ENCODE results near the gene ANKRD40. TPM values are rescaled to one million over a fixed set of nuclear protein-coding genes. Genes with fewer than 3 reads are reported as not detected.
"Not testable (repeated sequence)": the region's sequence is repeated elsewhere in the genome, so short reads cannot be mapped to it uniquely, and the experiment has no call there.

Gene ANKRD40
- total and polyA plus RNA-seq, 7 experiments from 2014 or later: 3.6 to 37.2 (median 30.1) TPM

DNA sequence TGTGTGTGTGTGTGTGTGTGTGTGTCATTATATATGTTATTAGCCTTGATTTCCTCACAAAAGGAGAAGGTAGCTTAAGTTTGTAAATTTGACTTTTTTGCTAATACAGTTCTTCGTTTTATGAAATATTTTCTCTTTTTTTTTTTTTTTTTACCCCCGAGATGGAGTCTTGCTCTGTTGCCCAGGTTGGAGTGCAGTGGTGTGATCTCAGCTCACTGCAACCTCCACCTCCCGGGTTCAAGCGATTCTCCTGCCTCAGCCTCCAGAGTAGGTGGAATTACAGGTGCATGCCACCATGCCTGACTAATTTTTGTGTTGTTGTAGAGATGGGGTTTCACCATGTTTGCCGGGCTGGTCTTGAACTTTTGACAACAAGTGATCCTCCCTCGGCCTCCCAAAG, 16.9 kb upstream of the ANKRD40 start:
- H3K4me3 ChIP-seq (ENCODE audit: low read length); H3K9me3 Mint-ChIP-seq; intact Hi-C loops (cut with micrococcal nuclease); ATAC-seq; H3K27me3 Mint-ChIP-seq; CTCF ChIA-PET; H3K27me3 ChIP-seq (ENCODE audit: control insufficient read depth in 2 of 2, insufficient read depth in 2 of 2, low read length in 2 of 2); DNase-seq; H3K36me3 Mint-ChIP-seq; H3K27ac Mint-ChIP-seq; H3K9me3 ChIP-seq (ENCODE audit: control insufficient read depth in 2 of 3, low read length in 3 of 3); H3K27ac ChIP-seq (ENCODE audit: low read depth, low read length): not testable (repeated sequence)
- Mint-ChIP-seq H3K4me3 (peak overlapping the region in 6 of 10 donors; percentile 1 to 89 (median 32)), H3K4me1 (peaks cover 37 to 77% (median 60%) of the 10 kb centered on the region in 7 donors)
- H3K36me3 ChIP-seq (ENCODE audit: control insufficient read depth in 2 of 3, insufficient read depth in 3 of 3, low read length in 3 of 3): peaks cover 0 to 10% (median 4%) of the 10 kb centered on the region in 3 experiments
- peaks cover 49 to 55% of the 10 kb centered on the region in 2 donors for H3K4me1 ChIP-seq (ENCODE audit: control insufficient read depth in 2 of 2, insufficient read depth in 2 of 2, low read length in 2 of 2)
- POLR2A ChIA-PET: interaction anchor here (0.6 kb wide), 1 partner anchor 1810 kb away, joined by 3 read pairs; no protein-coding TSS in a partner anchor

DNA sequence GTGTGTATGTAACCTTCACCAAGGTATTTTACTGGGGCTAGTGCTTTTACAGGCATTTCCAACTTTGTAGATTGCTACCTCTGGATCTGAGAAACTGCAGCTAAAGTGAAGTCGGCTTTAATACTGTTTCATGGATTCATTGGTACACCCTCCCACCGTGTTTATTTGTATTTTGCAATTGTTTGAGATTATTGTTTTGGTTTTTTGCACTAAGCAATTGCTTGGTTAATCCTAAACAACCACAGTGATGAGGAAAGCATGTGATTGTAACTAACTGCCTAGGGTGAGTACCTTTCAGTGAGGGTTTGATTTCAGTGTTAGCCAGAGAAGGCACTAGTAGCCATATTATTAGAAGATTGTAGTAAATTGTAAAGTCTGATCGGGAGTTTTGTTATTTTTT, 15.0 kb upstream of the ANKRD40 start:
- H3K36me3 Mint-ChIP-seq: peaks cover 0 to 13% (median 8%) of the 10 kb centered on the region in 5 donors
- Histone ChIP-seq H3K4me1 (ENCODE audit: control insufficient read depth in 2 of 2, insufficient read depth in 2 of 2, low read length in 2 of 2) (peaks cover 44 to 46% of the 10 kb centered on the region in 2 donors), H3K27ac (ENCODE audit: low read depth, low read length) (no peak overlapping the region), H3K27me3 (ENCODE audit: control insufficient read depth in 2 of 2, insufficient read depth in 2 of 2, low read length in 2 of 2) (no peaks in the 10 kb centered on the region), H3K4me3 (ENCODE audit: low read length) (no peak overlapping the region), H3K36me3 (ENCODE audit: control insufficient read depth in 2 of 3, insufficient read depth in 3 of 3, low read length in 3 of 3) (peaks cover 0 to 10% (median 4%) of the 10 kb centered on the region in 3 experiments), H3K9me3 (ENCODE audit: control insufficient read depth in 2 of 3, low read length in 3 of 3) (no peaks in the 10 kb centered on the region)
- POLR2A ChIA-PET: interaction anchor here (1.4 kb wide), 1 partner anchor 14 kb away, joined by 4 read pairs; no protein-coding TSS in a partner anchor
- H3K4me1 Mint-ChIP-seq: peaks cover 29 to 63% (median 47%) of the 10 kb centered on the region in 7 donors
- ATAC-seq (no peak), DNase-seq (no peak)
- H3K4me3 Mint-ChIP-seq: peak overlapping the region in 9 of 10 donors; percentile 58 to 99 (median 78)
- intact Hi-C loops (cut with micrococcal nuclease): no loop called here
- H3K27ac Mint-ChIP-seq: peak overlapping the region in 5 of 9 donors; percentile 7 to 74 (median 36)
- no peaks in the 10 kb centered on the region for H3K9me3 Mint-ChIP-seq
- CTCF ChIA-PET: no interaction called here
- no peaks in the 10 kb centered on the region for H3K27me3 Mint-ChIP-seq

DNA sequence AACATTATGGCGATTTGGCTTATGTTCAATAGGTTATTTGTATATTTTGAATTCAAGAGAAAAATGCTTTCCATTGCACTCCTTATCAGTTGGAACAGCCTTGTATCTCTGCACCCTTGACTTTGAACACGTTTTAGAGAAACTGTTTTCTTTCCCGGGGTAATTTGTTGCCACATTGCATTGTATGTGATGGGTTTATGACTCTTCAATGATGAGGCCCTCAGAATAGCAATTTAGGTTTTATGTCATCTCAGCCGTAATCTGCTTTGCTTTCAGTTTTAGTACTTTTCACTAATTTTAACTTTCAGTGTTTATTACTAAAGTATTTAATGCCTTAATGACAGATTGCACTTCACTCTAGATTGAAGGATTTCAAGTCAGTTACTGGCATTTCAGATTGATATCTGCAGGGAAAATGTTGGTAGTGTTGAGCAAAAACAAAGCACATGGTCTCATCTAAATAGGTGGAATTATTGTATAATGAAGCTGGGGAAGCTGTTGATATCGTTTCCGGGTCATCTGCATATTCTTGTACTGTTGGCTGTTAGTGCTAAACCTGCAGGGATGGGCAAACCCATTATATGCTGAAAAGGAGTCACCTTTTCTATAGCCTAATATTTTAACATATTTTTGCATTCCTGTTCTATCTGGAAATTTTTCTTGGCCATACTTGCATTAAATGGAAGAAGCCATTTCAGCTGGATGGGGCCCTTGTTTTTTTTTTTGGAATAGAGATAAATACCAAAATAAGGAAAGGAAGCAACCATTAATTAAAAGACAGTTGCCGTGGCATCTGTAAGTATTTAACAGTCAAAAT, 13.7 kb upstream of the ANKRD40 start:
- peak in 6 of 9 donors; percentile 16 to 40 (median 25) for DNase-seq
- peak overlapping the region; percentile 84 to 99 (median 98) for H3K4me3 Mint-ChIP-seq
- H3K27me3 Mint-ChIP-seq: no peaks in the 10 kb centered on the region
- no peak for ATAC-seq
- peak overlapping the region; percentile 93 to 100 (median 99) for H3K27ac Mint-ChIP-seq
- H3K36me3 ChIP-seq (ENCODE audit: control insufficient read depth in 2 of 3, insufficient read depth in 3 of 3, low read length in 3 of 3): peaks cover 0 to 10% (median 0%) of the 10 kb centered on the region in 3 experiments
- intact Hi-C loops (cut with micrococcal nuclease): loop anchor here (1.0 to 2.0 kb wide), 3 partner anchors 15 to 539 kb away; partner anchors contain the start of genes MBTD1 (in 1 of the 2), NME1 (in 1 of the 2) and UTP18 (in 1 of the 2)
- ChIA-PET POLR2A (interaction anchor here (1.0 to 1.5 kb wide), 4 partner anchors 12 to 15 kb away, joined by 3 to 5 read pairs (median 4); no protein-coding TSS in a partner anchor), CTCF (interaction anchor here (0.6 kb wide), 1 partner anchor 16 kb away, joined by 5 read pairs; no protein-coding TSS in a partner anchor)
- peaks cover 34 to 39% of the 10 kb centered on the region in 2 donors for H3K4me1 ChIP-seq (ENCODE audit: control insufficient read depth in 2 of 2, insufficient read depth in 2 of 2, low read length in 2 of 2)
- no peaks in the 10 kb centered on the region for H3K9me3 ChIP-seq (ENCODE audit: control insufficient read depth in 2 of 3, low read length in 3 of 3)
- no peaks in the 10 kb centered on the region for H3K9me3 Mint-ChIP-seq
- peaks cover 19 to 50% (median 38%) of the 10 kb centered on the region in 7 donors for H3K4me1 Mint-ChIP-seq
- H3K27me3 ChIP-seq (ENCODE audit: control insufficient read depth in 2 of 2, insufficient read depth in 2 of 2, low read length in 2 of 2): no peaks in the 10 kb centered on the region
- peak overlapping the region; percentile 95 for H3K27ac ChIP-seq (ENCODE audit: low read depth, low read length)
- H3K36me3 Mint-ChIP-seq: peaks cover 0 to 9% (median 0%) of the 10 kb centered on the region in 5 donors
- H3K4me3 ChIP-seq (ENCODE audit: low read length): peak overlapping the region; percentile 92

DNA sequence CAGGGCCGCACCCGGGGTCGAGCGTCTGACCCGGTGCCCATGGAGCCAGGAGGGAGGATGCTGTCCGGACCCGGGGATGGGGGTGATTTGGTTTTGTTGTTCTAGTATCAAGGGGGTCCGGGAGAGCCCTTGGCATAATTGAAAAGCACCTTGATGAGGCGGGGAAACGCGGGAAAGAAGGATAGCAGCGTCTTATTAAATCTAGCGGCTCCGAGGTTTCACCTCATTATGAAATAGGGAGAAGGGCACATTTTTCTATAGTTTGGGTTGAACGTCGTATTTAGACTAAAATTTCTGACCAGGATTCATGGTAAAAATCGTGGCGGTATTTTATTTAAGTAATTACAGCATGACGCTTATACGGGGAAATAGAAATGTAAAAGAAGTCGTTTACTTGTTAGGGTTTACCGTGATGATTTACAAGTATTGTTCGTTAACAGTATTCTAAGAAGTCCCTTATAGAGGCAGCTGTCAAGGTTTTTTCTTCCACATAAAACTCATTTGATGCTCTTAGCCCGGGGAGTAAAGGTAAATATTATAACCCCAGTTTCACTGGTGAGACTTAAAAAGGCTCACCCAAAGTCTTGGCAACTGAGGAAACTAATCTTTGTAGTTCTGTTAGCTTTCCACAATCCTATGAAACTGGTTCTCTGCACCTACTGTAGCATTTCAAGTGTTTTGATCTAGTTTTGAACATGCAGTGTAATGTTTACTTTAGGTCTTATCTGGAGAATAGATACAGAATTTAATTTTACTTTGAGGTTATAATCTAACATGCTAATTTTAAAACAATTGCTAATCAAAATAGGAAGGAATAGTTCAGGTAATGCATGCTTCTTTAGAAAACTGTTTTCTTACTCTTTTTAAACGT, 12.4 kb upstream of the ANKRD40 start:
- H3K9me3 Mint-ChIP-seq: no peaks in the 10 kb centered on the region
- CTCF ChIA-PET: no interaction called here
- H3K4me1 Mint-ChIP-seq: peaks cover 19 to 43% (median 32%) of the 10 kb centered on the region in 7 donors
- Histone ChIP-seq H3K27ac (ENCODE audit: low read depth, low read length) (peak overlapping the region; percentile 95), H3K9me3 (ENCODE audit: control insufficient read depth in 2 of 3, low read length in 3 of 3) (no peaks in the 10 kb centered on the region), H3K27me3 (ENCODE audit: control insufficient read depth in 2 of 2, insufficient read depth in 2 of 2, low read length in 2 of 2) (no peaks in the 10 kb centered on the region), H3K36me3 (ENCODE audit: control insufficient read depth in 2 of 3, insufficient read depth in 3 of 3, low read length in 3 of 3) (peaks cover 0 to 10% (median 0%) of the 10 kb centered on the region in 3 experiments), H3K4me1 (ENCODE audit: control insufficient read depth in 2 of 2, insufficient read depth in 2 of 2, low read length in 2 of 2) (peaks cover 26 to 31% of the 10 kb centered on the region in 2 donors), H3K4me3 (ENCODE audit: low read length) (peak overlapping the region; percentile 92)
- H3K36me3 Mint-ChIP-seq: peaks cover 0 to 9% (median 0%) of the 10 kb centered on the region in 5 donors
- POLR2A ChIA-PET: interaction anchor here (0.8 to 3.3 kb wide), 5 partner anchors 12 to 541 kb away, joined by 3 to 58 read pairs (median 3); partner anchors contain the start of genes ANKRD40 and XYLT2
- no peak for ATAC-seq
- DNase-seq: peak in 1 of 9 donors; percentile 25
- peak overlapping the region; percentile 84 to 99 (median 98) for H3K4me3 Mint-ChIP-seq
- H3K27me3 Mint-ChIP-seq: no peaks in the 10 kb centered on the region
- peak overlapping the region; percentile 93 to 100 (median 99) for H3K27ac Mint-ChIP-seq
- intact Hi-C loops (cut with micrococcal nuclease): loop anchor here (1.0 to 2.0 kb wide), 7 partner anchors 12 to 931 kb away; partner anchors contain the start of genes NME1 (in 2 of the 2), KAT7 (in 1 of the 2), MBTD1 (in 1 of the 2) and TOB1 (in 1 of the 2)

DNA sequence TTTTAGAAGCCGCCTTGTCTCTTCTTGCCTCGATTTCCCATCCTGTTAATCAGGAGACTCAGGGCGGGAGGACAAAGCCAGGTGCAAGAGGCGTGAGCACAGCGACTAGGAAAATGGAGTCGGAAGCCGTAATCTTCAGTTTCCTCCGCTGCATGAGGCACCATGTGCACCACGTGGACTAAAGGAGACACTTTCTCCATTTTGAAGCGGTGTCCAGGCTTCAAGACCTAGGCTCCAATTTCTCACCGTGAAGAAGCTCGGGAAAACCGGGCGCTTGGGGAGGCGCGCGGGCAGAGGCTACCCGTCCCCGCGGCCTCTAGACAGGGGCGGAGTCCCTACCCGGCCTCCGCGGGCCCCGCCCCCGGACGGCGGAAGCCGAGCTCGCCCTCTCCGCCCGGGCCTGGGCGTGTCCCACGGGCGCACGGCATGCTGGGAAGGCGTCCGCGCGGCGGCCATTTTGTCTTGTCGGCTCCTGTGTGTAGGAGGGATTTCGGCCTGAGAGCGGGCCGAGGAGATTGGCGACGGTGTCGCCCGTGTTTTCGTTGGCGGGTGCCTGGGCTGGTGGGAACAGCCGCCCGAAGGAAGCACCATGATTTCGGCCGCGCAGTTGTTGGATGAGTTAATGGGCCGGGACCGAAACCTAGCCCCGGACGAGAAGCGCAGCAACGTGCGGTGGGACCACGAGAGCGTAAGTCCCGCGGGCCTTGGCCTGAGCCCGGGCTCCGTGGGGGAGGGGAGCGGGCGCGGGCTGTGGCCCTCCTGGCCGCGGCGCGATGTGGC, 11.6 kb upstream of the ANKRD40 start, which contains the start of gene LUC7L3:
Gene LUC7L3 (plus strand): TSS at position 460 of the 780 bp plus-strand sequence. CDS start 130 bp downstream, at position 590.
- H3K4me1 ChIP-seq (ENCODE audit: control insufficient read depth in 2 of 2, insufficient read depth in 2 of 2, low read length in 2 of 2): peaks cover 22 to 26% of the 10 kb centered on the region in 2 donors
- intact Hi-C loops (cut with micrococcal nuclease): loop anchor here (1.0 to 2.0 kb wide), 5 partner anchors 11 to 931 kb away; partner anchors contain the start of genes KAT7 (in 1 of the 2), MBTD1 (in 1 of the 2), NME1 (in 1 of the 2) and TOB1 (in 1 of the 2)

More for the DNA sequence above, 11.6 kb upstream of the ANKRD40 start, which contains the start of gene LUC7L3:
- Histone ChIP-seq H3K27ac (ENCODE audit: low read depth, low read length) (peak within 1 kb of the TSS; percentile 95), H3K4me3 (ENCODE audit: low read length) (peak within 1 kb of the TSS; percentile 92), H3K36me3 (ENCODE audit: control insufficient read depth in 2 of 3, insufficient read depth in 3 of 3, low read length in 3 of 3) (peaks cover 0 to 10% (median 0%) of the 10 kb centered on the region in 3 experiments), H3K9me3 (ENCODE audit: control insufficient read depth in 2 of 3, low read length in 3 of 3) (no peaks in the 10 kb centered on the region), H3K27me3 (ENCODE audit: control insufficient read depth in 2 of 2, insufficient read depth in 2 of 2, low read length in 2 of 2) (no peaks in the 10 kb centered on the region)
- ATAC-seq (peak; percentile 98), DNase-seq (peak; percentile 88 to 97 (median 95))
- Mint-ChIP-seq H3K27me3 (no peaks in the 10 kb centered on the region), H3K9me3 (no peaks in the 10 kb centered on the region), H3K36me3 (peaks cover 0 to 9% (median 0%) of the 10 kb centered on the region in 5 donors), H3K27ac (peak within 1 kb of the TSS; percentile 93 to 100 (median 99)), H3K4me1 (peaks cover 19 to 37% (median 27%) of the 10 kb centered on the region in 7 donors), H3K4me3 (peak within 1 kb of the TSS; percentile 84 to 99 (median 98))
- ChIA-PET CTCF (no interaction called here), POLR2A (interaction anchor here (0.5 to 3.3 kb wide), 9 partner anchors 11 to 542 kb away, joined by 3 to 58 read pairs (median 3); partner anchors contain the start of genes ANKRD40, TOB1 and XYLT2)

Measured in naive thymus-derived CD4-positive, alpha-beta T cell (primary cell).